Medulla oblongata (tissue), 1 donor: Measurements from ENCODE around the gene PSTPIP1.

Experiments used
- DNase-seq: peaks from one replicate; pipeline ENCODE4 v3.0.0-alpha.2; 2015; ENCODE audit errors: extremely low spot score

Gene PSTPIP1

GRCh38 chr15:77042955-77043920 lies 48.3 kb downstream of the PSTPIP1 start:
- DNase-seq, result no peak

- peak; percentile 77 for DNase-seq
Observed at GRCh38 chr15:77044228-77045042, 49.5 kb downstream of the PSTPIP1 start.

- DNase-seq, result no peak
Observed at GRCh38 chr15:77045985-77046384, 51.1 kb downstream of the PSTPIP1 start.

DNA sequence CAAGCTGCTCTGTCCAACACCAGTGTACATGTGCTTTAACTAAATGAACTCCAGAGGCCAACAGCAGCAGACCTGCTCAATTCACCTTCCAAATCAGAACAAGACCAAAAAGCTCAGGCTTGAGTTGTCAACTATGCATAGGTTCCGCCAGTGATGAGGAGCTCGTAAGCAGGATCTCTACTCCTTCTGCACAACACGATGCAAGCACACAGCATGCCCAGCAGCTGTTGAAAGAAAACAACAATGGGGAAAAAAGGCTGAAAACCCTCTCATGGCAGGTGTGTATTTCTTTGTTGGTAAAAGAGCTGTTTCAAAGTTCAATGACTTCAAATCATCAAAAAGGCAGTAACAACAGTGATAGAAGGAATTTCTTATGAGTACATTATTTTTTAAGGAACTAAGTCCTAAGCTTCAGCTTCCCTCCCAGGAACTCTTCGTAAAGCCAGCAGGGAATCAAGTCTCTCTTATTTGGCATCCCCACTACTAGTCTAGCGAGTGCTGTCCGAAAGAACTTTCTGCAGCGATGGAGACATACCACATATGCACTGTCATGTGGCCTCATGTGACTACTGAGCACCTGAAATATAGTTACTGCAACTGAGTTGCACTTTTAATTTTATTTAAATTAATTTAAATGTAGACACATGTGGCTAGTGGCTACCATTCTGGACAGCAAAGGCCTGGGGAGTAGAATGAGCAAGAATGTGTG lies 51.9 kb downstream of the PSTPIP1 start:
- no peak for DNase-seq

DNA sequence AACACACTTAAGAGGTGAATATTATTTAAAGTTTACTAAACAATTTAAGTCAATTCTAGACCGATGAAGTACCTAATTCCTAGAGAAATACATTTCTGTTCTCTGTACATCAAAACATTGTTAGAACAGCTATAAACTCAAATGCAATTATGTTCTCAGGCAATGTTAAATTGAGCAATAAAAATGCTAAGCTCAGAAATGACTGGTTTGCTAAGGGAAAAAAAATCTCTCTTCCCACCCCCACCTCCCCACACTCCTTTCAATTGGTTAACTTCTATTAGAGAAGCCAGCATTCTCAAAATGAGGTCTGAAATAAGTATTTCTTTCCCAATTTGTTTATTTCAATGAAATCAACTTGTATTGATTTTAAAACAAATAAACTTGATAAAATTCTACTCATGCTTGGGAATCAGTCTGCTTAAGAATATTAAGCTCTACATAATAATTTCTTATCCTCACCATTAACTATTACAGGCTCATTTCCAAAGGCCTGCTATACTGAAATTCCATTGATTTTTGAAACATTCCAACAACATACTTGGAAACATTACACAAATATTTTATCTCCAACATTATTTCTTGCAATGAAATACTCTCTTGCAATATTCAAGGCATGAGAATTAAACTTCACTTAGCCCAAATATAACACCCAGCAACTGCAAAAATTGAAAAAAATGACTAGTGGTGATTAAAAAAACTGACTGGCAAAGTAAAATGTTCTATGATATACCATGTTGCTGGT lies 53.4 kb downstream of the PSTPIP1 start:
- no peak for DNase-seq

GRCh38 chr15:77052556-77052955 lies 57.6 kb downstream of the PSTPIP1 start:
- DNase-seq, result no peak

GRCh38 chr15:77053709-77054108 lies 58.8 kb downstream of the PSTPIP1 start:
- no peak for DNase-seq

- DNase-seq, result no peak
Observed at GRCh38 chr15:77057072-77057471, 62.1 kb downstream of the PSTPIP1 start.

GRCh38 chr15:77057685-77058084 lies 62.8 kb downstream of the PSTPIP1 start:
- DNase-seq, result no peak

DNA sequence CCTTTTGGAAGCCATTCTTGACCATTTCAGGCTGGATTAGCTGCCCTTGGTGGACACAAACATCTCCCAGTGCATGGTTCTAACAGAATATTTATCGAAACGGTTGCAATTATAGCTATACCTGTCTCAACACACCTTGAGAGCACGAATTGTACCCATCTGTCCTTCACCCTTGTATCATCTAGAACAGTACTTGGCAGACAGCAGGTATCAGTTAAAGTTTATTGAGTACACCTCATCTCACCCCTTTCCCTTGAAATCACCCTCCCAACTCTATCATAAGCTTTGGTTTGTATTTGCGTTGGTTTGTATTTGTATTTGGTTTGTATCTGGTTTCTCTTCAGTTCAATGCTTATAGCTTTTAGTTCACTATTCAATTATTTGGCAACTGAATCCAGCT lies 63.5 kb downstream of the PSTPIP1 start:
- no peak for DNase-seq

DNA sequence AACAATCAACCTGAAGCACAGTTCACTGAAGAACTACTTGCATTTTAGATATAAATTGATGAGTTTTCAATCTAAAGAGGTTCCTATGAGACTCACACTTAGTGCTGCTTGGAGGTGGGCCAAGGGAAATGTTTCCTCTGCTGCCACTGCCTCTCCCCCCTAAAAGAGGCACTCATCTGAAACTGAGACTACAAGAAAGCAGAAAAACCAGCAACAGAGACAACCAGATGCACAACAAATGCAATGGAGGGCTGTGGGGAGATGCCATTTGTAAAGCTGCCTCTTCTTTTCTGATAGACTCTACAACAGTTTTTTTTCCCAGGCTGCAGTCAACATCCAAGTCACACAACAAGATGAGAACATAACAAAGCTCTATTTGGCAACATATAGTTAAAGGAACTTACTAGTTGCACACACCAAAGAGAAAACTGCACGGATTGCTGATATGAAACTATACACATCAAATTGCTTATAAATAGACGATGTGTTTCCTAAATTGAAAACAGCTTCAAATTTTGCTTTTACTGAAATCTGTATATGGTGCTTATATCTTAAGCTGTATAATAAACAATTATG lies 64.9 kb downstream of the PSTPIP1 start:
- DNase-seq, result no peak

GRCh38 chr15:77060546-77060945 lies 65.6 kb downstream of the PSTPIP1 start:
- no peak for DNase-seq

DNA sequence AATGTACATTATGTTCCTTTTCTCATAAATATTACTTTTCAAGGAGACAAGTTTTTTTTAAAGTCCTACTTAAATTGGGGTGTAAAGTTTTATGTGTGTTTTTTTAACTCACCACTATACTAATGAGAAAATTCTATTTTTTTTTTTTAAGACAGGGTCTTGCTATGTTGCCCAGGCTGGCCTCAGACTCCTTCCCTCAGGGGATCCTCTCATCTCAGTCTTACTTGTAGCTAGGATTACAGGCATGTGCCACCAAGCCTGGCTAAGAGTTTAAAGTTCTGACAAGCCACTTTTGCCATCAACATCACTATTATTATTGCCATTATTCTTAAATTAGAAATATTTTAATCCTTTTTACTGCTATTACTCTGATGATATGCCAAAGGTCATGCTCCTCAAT lies 68.3 kb downstream of the PSTPIP1 start:
- no peak for DNase-seq

DNA sequence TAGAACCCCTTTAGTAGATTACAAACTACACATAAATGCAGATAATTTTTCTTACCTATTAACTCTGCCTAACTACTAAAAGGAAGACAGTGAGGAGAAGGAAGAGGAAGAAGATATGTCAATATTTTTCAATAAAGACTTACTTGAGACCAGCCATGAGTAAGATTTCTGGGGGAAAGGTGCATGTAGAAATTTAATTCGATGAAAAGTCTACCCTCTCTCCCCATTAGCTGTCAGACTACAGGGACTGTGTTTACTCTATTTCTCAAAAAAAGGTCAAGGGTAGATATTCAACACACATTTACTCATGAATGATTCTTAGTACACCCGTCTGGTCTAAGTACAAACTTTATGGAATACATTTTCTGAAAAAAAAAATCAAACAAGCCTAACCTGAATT lies 69.1 kb downstream of the PSTPIP1 start:
- no peak for DNase-seq

GRCh38 chr15:77064539-77065308 lies 69.8 kb downstream of the PSTPIP1 start:
- DNase-seq, result no peak

GRCh38 chr15:77066971-77067690 lies 72.2 kb downstream of the PSTPIP1 start:
- no peak for DNase-seq

DNA sequence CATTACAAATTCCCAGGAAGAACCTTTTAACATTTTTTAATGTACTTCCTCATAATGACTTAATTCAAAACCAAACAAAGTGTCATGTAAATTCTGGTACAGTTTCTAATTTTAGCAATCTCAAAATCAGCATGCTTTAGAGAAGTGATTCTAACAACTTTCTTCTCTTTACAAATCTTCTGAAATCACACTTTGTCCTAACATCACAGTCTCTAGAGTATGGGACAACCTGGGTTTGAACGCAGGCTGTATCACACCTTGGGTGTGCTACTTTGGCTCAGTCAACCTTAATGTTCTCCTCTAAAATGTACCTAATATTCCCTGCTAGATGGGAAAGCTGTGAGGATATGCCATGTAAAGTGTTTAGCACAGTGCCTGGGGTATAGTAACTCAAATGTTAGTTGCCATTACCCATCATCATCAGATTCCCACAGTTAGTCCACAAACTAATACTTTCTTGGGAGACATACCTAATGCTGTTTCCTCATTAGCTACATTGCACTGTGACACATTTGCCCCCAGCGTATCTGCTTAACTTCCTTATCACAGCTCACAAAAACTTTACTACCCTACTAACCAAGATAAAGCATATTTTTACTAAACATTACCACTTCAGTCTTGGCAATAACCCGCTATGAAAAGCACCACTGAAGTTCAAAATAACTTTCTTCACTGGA lies 72.9 kb downstream of the PSTPIP1 start:
- no peak for DNase-seq

GRCh38 chr15:77068633-77069032 lies 73.7 kb downstream of the PSTPIP1 start:
- no peak for DNase-seq

- DNase-seq, result no peak
Observed at GRCh38 chr15:77069521-77070121, 74.7 kb downstream of the PSTPIP1 start.
